GM18951 (cell line): ENCODE data around the gene IGSF23.

Experiments
- POLR2A ChIP-seq: IDR thresholded peaks from 4 replicates; pipeline ENCODE4 v1.6.1; 2011; ENCODE audit warnings: mild to moderate bottlenecking; ENCODE audit not compliant: insufficient read length, insufficient read depth; ENCODE audit errors: extremely low read depth
- in situ Hi-C: fragments of 300-500 bp; cut with MboI; formaldehyde crosslinking; loops from one replicate; pipeline ENCODE4 v1.12.0; 2022; ENCODE audit warnings: low sequenced_read_pairs, mixed read lengths, inconsistent platforms; ENCODE audit not compliant: unreplicated experiment

IGSF23 gene

GRCh38 chr19:44634785-44635184 lies 21.4 kb downstream of the IGSF23 start:
- in situ Hi-C loops = no loop called here
- TF ChIP-seq POLR2A = no peak

- in situ Hi-C loops = no loop called here
- no peak for TF ChIP-seq POLR2A
Observed at GRCh38 chr19:44635581-44636438, 22.4 kb downstream of the IGSF23 start.

GRCh38 chr19:44636439-44637389 lies 23.4 kb downstream of the IGSF23 start:
- in situ Hi-C loops = no loop called here
- TF ChIP-seq POLR2A = no peak

DNA sequence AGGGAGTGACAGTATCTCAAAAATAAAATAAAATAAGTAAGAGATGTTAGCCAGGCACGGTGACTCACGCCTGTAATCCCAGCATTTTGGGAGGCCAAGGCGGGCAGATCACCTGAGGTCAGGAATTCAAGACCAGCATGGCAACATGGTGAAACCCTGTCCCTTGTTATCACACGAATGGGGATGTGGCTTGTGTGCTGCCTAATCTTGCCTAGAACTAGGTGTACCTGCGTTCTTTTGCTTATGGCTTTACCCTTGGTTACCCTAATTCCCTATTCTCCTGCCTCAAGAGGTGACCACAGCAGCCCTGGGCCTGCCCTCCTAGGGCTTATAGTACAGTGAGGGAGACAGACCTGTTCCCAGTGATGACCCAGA lies 24.0 kb downstream of the IGSF23 start:
- in situ Hi-C loops = no loop called here
- TF ChIP-seq POLR2A = no peak

DNA sequence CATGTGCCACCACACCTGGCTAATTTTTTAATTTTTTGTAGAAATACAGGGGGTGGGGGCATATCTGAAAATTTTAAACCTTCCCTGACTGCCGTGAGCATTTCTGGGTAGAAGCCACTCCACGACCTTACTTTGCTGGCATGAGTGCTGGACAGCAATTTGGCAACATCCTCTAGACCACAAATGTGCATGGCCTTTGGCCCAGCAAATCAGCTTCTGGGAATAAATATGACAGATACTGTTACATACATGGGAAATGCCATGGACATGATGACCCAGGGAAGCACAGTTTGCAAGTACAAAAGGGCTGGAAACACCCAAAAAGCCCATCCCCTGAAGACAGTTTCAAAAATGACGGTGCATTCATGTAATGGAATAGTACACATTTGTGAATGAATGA lies 27.2 kb downstream of the IGSF23 start:
- in situ Hi-C loops = no loop called here

GRCh38 chr19:44641501-44642265 lies 28.3 kb downstream of the IGSF23 start:
- in situ Hi-C loops = no loop called here
- no peak for TF ChIP-seq POLR2A

More for the DNA sequence above, 27.2 kb downstream of the IGSF23 start:
- TF ChIP-seq POLR2A = no peak

GRCh38 chr19:44642377-44642776 lies 29.0 kb downstream of the IGSF23 start:
- TF ChIP-seq POLR2A = no peak
- in situ Hi-C loops = no loop called here

GRCh38 chr19:44643605-44644401 lies 30.4 kb downstream of the IGSF23 start, which contains the start of gene PVR:
Gene PVR, plus strand, starts transcription at chr19:44643910. Its CDS starts 187 bp downstream, at chr19:44644097.
- TF ChIP-seq POLR2A = peak; percentile 30
- in situ Hi-C loops = no loop called here

GRCh38 chr19:44644402-44645016 lies 31.1 kb downstream of the IGSF23 start:
- no peak for TF ChIP-seq POLR2A
- in situ Hi-C loops = no loop called here

DNA sequence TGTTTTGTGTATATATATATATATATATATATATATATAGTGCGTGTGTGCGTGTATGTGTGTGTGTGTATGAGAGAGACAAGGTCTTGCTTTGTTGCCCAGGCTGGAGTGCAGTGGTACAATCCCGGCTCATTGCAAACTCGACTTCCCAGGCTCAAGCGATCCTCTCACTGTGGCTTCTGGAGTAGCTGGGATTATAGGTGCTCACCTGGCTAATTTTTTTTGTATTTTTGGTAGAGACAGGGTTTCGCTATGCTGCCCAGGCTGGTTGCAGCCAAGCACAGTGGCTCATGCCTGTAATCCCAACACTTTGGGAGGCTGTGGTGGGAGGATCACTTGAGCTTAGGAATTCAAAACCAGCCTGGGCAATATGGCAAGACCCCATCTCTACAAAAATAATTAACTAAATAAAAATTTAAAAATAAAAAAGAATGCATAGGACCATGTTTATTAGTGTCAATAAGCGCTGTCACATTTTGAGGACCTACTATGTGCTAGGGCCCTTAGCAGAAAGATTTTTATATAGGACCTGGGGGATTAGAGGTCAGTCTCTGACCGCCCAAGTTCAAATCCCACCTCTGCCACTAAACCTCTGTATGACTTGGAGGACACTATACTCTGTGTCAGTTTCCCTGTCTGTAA lies 32.2 kb downstream of the IGSF23 start:
- no peak for TF ChIP-seq POLR2A
- in situ Hi-C loops = no loop called here

- in situ Hi-C loops = no loop called here
- TF ChIP-seq POLR2A = no peak
Observed at GRCh38 chr19:44646049-44646416, 32.7 kb downstream of the IGSF23 start.
